Panc1 (cell line): ENCODE results near the gene NAB2.

Source experiments
- POLR2AphosphoS5 ChIP-seq: IDR thresholded peaks from 2 replicates; pipeline ENCODE4 v1.6.1; 2012; ENCODE audit warnings: mild to moderate bottlenecking, low read depth, low read length, moderate library complexity
- TF ChIP-seq, protein P1 (sequence below): fragments of 450-650 bp; IDR thresholded peaks from 2 replicates; pipeline ENCODE4 v1.5.1; 2017; ENCODE audit warnings: mild to moderate bottlenecking

- TF ChIP-seq, protein P1, sequence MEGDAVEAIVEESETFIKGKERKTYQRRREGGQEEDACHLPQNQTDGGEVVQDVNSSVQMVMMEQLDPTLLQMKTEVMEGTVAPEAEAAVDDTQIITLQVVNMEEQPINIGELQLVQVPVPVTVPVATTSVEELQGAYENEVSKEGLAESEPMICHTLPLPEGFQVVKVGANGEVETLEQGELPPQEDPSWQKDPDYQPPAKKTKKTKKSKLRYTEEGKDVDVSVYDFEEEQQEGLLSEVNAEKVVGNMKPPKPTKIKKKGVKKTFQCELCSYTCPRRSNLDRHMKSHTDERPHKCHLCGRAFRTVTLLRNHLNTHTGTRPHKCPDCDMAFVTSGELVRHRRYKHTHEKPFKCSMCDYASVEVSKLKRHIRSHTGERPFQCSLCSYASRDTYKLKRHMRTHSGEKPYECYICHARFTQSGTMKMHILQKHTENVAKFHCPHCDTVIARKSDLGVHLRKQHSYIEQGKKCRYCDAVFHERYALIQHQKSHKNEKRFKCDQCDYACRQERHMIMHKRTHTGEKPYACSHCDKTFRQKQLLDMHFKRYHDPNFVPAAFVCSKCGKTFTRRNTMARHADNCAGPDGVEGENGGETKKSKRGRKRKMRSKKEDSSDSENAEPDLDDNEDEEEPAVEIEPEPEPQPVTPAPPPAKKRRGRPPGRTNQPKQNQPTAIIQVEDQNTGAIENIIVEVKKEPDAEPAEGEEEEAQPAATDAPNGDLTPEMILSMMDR = no peak
- no peak for TF ChIP-seq POLR2AphosphoS5
Measured at GRCh38 chr12:57040211-57040610, 48.7 kb upstream of the NAB2 start.
